Stomach (tissue), 4 donors: ENCODE data around the gene RNF19B.

Source experiments
- POLR2A ChIP-seq, 4 donors: fragments of 450-650 bp; IDR thresholded peaks; one replicate each; pipeline ENCODE4 v1.6.1; 2016; ENCODE audit warnings: antibody characterized with exemption in 4 of 4, control low read depth in 2 of 4, mild to moderate bottlenecking in 1 of 4, moderate library complexity in 1 of 4
- POLR2AphosphoS5 ChIP-seq, 3 donors: sonication (generic); formaldehyde crosslinking; IDR thresholded peaks; one replicate each; pipeline ENCODE4 v1.6.1; 2016; ENCODE audit warnings: antibody characterized with exemption in 3 of 3
- TF ChIP-seq, protein P1 (sequence below), 7 experiments: fragments of 450-650 bp in 4 of 7; fragments of 200-600 bp in 3 of 7; sonication (generic) in 3 of 7; IDR thresholded peaks; one replicate each; pipeline ENCODE4 v1.5.1; 2016 to 2019; ENCODE audit warnings: antibody characterized with exemption in 7 of 7, control low read depth in 2 of 7, mild to moderate bottlenecking in 1 of 7

DNA sequence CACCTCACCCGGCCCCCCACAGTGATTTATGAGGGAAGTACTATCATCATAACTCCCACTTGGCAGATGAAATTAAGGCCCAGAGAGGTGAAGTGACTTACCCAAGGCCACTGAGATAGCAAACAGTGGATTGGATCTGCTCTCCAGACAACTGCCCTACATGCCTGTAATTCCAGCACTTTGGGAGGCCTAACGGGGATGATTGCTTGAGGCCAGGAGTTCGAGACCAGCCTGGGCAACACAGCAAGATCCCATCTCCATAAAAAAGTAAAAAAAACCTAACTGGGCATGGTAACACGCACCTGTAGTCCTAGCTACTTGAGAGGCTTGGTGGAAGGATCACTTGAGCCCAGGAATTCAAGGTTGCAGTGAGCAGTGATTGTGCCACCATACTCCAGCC is 14.2 kb upstream of the RNF19B start:
- TF ChIP-seq, protein P1, sequence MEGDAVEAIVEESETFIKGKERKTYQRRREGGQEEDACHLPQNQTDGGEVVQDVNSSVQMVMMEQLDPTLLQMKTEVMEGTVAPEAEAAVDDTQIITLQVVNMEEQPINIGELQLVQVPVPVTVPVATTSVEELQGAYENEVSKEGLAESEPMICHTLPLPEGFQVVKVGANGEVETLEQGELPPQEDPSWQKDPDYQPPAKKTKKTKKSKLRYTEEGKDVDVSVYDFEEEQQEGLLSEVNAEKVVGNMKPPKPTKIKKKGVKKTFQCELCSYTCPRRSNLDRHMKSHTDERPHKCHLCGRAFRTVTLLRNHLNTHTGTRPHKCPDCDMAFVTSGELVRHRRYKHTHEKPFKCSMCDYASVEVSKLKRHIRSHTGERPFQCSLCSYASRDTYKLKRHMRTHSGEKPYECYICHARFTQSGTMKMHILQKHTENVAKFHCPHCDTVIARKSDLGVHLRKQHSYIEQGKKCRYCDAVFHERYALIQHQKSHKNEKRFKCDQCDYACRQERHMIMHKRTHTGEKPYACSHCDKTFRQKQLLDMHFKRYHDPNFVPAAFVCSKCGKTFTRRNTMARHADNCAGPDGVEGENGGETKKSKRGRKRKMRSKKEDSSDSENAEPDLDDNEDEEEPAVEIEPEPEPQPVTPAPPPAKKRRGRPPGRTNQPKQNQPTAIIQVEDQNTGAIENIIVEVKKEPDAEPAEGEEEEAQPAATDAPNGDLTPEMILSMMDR (IDR thresholded peaks at IDR 0.05): no peak
- TF ChIP-seq POLR2A (IDR thresholded peaks at IDR 0.05) (no peak), POLR2AphosphoS5 (IDR thresholded peaks at IDR 0.05) (no peak)
